GM20431 (cell line): Measurements from ENCODE around the gene SLC22A1.

ENCODE experiments used
- in situ Hi-C: fragments of 300-500 bp; cut with MseI, MboI; formaldehyde crosslinking; loops from one replicate; pipeline ENCODE4 v1.15.0; 2020; ENCODE audit warnings: low sequenced_read_pairs; ENCODE audit not compliant: unreplicated experiment

SLC22A1 gene

DNA sequence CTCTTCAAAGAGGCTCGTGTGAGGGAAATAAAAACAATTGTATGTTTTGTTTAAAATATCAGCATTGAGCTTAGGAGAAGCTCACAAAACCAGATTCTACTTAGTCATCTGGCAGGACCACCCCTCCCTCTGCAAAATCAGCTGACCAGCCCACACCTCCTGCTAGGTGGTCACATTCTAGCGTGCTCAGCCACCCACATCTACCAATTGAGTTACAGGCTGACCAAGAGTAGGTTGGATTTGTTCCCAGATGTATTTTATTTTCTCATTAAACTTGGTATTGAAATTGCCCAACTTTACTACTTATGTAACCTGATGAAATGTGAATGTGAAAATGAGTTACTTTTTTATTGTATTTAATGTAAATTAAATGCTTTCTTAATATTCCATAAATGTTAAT, 80.8 kb downstream of the SLC22A1 start:
- in situ Hi-C loops, result no loop called here

DNA sequence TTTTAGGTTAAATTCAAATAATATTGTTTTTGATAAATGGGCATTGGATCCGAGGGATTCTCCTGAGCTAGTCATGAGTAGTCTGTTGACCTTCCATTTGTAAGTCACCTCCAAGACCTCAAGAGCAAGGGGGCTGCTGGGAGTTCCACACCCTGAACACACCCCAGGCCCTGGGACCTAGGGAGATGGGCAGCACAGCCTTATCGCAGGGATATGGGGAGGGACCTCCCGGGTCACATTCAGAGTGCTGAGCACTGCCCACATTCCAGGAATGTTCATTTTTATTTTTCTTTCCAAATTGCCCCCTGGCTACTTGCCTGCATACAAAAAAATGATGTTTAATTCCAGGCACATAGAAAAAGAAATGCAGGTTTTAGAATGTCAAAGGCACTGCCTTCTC, 81.5 kb downstream of the SLC22A1 start:
- in situ Hi-C loops, result no loop called here

DNA sequence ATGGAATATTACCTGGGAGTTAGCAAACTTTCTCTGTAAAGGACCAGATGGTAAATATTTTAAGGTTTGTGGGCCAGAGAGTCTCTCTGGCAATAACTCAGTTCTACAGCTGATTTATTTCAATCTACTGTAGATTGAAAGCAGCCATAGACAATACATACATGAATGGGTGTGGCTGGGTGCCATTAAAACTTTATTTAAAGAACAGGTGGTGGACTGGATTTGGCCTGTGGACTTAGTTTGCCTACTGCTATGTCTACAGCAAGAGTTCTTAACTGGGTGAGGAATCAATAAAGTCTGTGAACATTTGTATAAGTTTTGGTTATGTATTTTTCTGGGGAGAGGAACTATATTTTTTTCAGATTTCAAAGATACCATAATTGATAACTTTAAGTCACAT, 81.9 kb downstream of the SLC22A1 start:
- in situ Hi-C loops, result no loop called here

DNA sequence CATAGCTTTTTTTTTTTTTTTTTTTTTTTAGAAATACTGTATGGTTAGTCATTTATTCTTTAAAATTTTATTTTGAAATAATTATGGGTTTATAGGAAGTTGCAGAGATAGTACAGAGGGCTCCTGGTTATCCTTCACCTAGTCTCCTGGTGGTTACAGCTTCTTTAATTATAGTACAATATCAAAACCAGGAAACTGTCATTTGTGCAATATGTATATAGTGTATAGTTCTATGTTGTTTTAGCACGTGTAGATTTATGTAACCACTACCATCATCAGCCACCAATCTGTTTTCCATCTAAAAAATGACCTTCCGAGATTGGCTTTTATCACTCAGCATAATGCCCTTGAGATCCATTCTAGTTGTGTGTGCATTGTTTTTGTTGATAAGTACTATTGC, 82.3 kb downstream of the SLC22A1 start:
- in situ Hi-C loops, result no loop called here

DNA sequence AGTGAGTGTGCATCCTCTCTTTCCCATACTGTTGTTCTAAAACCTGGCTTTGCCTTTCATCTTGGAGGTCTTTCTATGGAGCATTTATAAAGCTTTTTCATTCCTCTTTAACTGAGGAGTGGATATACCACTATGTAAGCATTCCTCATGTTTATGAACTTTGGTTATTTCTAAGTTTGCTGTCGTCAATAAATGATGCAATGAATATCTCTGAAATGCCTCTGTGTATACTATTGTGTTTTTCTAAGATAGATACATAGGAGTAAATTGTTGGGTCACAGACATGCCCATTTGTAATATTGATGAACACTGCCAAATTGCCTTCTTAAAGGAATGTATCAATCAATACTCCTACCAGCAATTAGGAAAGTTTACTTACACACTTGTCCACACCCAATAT, 83.1 kb downstream of the SLC22A1 start:
- in situ Hi-C loops, result no loop called here

DNA sequence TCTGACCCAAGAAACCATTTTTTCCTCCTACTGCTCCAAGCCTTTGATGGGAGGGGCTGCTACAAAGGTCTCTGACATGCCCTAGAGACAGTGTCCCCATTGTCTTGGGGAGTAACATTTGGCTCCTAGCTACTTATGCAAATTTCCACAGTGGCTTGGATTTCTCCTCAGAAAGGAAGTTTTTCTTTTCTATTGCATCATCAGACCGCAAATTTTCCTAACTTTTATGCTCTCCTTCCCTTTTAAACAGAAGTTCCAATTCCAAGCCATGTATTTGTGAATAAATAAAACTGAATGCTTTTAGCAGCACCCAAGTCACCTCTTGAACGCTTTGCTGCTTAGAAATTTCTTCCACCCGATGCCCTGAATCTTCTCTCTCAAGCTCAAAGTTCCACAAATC, 86.0 kb downstream of the SLC22A1 start:
- in situ Hi-C loops, result no loop called here
